ENCODE data around the gene POU6F2.

POU6F2 gene

GRCh38 chr7:39069896-39070881 is 92.5 kb downstream of the POU6F2 start:
- no peak for DNase-seq (ENCODE audit: low read depth)

GRCh38 chr7:39071116-39071515 is 93.4 kb downstream of the POU6F2 start:
- DNase-seq (ENCODE audit: low read depth), result no peak

- DNase-seq (ENCODE audit: low read depth), result no peak
Measured at GRCh38 chr7:39073432-39073831, 95.7 kb downstream of the POU6F2 start.

GRCh38 chr7:39075210-39075609 is 97.5 kb downstream of the POU6F2 start:
- no peak for DNase-seq (ENCODE audit: low read depth)

- DNase-seq (ENCODE audit: low read depth), result no peak
Measured at GRCh38 chr7:39083781-39084180, 106.1 kb downstream of the POU6F2 start.

GRCh38 chr7:39084349-39084748 is 106.6 kb downstream of the POU6F2 start:
- DNase-seq (ENCODE audit: low read depth), result no peak

- DNase-seq (ENCODE audit: low read depth), result no peak
Measured at GRCh38 chr7:39085189-39085588, 107.5 kb downstream of the POU6F2 start.

- no peak for DNase-seq (ENCODE audit: low read depth)
Measured at GRCh38 chr7:39085590-39086049, 107.9 kb downstream of the POU6F2 start.

GRCh38 chr7:39086638-39087360 is 109.1 kb downstream of the POU6F2 start:
- no peak for DNase-seq (ENCODE audit: low read depth)

- DNase-seq (ENCODE audit: low read depth), result no peak
Measured at GRCh38 chr7:39088730-39089593, 111.3 kb downstream of the POU6F2 start.

- no peak for DNase-seq (ENCODE audit: low read depth)
Measured at GRCh38 chr7:39091145-39091544, 113.4 kb downstream of the POU6F2 start.

GRCh38 chr7:39091774-39092173 is 114.1 kb downstream of the POU6F2 start:
- no peak for DNase-seq (ENCODE audit: low read depth)

GRCh38 chr7:39094731-39095130 is 117.0 kb downstream of the POU6F2 start:
- no peak for DNase-seq (ENCODE audit: low read depth)

- no peak for DNase-seq (ENCODE audit: low read depth)
Measured at GRCh38 chr7:39095875-39096619, 118.3 kb downstream of the POU6F2 start.

GRCh38 chr7:39098506-39098905 is 120.8 kb downstream of the POU6F2 start:
- no peak for DNase-seq (ENCODE audit: low read depth)

GRCh38 chr7:39099146-39099545 is 121.4 kb downstream of the POU6F2 start:
- no peak for DNase-seq (ENCODE audit: low read depth)

- DNase-seq (ENCODE audit: low read depth), result no peak
Measured at GRCh38 chr7:39100270-39100669, 122.6 kb downstream of the POU6F2 start.

- DNase-seq (ENCODE audit: low read depth), result no peak
Measured at GRCh38 chr7:39102234-39102633, 124.5 kb downstream of the POU6F2 start.

- no peak for DNase-seq (ENCODE audit: low read depth)
Measured at GRCh38 chr7:39105720-39106119, 128.0 kb downstream of the POU6F2 start.

GRCh38 chr7:39125846-39126245 is 148.1 kb downstream of the POU6F2 start:
- no peak for DNase-seq (ENCODE audit: low read depth)

- no peak for DNase-seq (ENCODE audit: low read depth)
Measured at GRCh38 chr7:39127058-39127457, 149.3 kb downstream of the POU6F2 start.

Data from CMK (cell line).